Left ventricle myocardium inferior (tissue), 1 donor: ENCODE data around the gene DNAI2. TPM values are rescaled to one million over a fixed set of nuclear protein-coding genes. Genes with fewer than 3 reads are reported as not detected.

Source experiments
- DNase-seq: peaks from one replicate; pipeline ENCODE4 v3.0.0-alpha.2; 2020
- H3K27ac ChIP-seq: fragments of 200-600 bp; replicated peaks from 2 replicates; pipeline ENCODE4 v1.8.0; 2021
- H3K27me3 ChIP-seq: fragments of 200-600 bp; 2 replicates; pipeline ENCODE4 v1.8.0; 2021; ENCODE audit warnings: low read depth
- H3K36me3 ChIP-seq: fragments of 200-600 bp; 2 replicates; pipeline ENCODE4 v1.8.0; 2021
- H3K4me1 ChIP-seq: fragments of 200-600 bp; 2 replicates; pipeline ENCODE4 v1.8.0; 2021
- H3K4me3 ChIP-seq: fragments of 200-600 bp; 2 replicates; pipeline ENCODE4 v1.8.0; 2021; ENCODE audit warnings: mild to moderate bottlenecking, moderate library complexity
- H3K9me3 ChIP-seq: fragments of 200-600 bp; replicated peaks from 2 replicates; pipeline ENCODE4 v1.8.0; 2021
- intact Hi-C: fragments of 100-400 bp; cut with micrococcal nuclease; formaldehyde crosslinking; loops from one replicate; pipeline ENCODE4 v1.11.0; 2022
- total RNA-seq: library from RNA; stranded (reverse); fragmentation: NEBNext Ultra II Directional; extraction: Animal tissue kit (Norgen Biotek cat#: 25700); gene quantifications from one replicate; pipeline ENCODE4 v1.2.1, GENCODE V29; 2021
- TF ChIP-seq, protein P1 (sequence below): fragments of 200-600 bp; IDR thresholded peaks from 2 replicates; pipeline ENCODE4 v1.8.0; 2021; ENCODE audit warnings: antibody characterized with exemption, mild to moderate bottlenecking, borderline replicate concordance
- donor health status: DM: no; HTN: yes; CAD: no; lungs with severe emphysema.

Gene DNAI2
- total RNA-seq, 1 donor from 2014 or later: not detected

GRCh38 chr17:74318391-74318790 is 44.4 kb downstream of the DNAI2 start:
- Histone ChIP-seq H3K4me1 (no peaks in the 10 kb centered on the region), H3K36me3 (no peaks in the 10 kb centered on the region), H3K9me3 (no peaks in the 10 kb centered on the region), H3K27me3 (no peaks in the 10 kb centered on the region), H3K27ac (no peak overlapping the region), H3K4me3 (no peak overlapping the region)
- TF ChIP-seq, protein P1, sequence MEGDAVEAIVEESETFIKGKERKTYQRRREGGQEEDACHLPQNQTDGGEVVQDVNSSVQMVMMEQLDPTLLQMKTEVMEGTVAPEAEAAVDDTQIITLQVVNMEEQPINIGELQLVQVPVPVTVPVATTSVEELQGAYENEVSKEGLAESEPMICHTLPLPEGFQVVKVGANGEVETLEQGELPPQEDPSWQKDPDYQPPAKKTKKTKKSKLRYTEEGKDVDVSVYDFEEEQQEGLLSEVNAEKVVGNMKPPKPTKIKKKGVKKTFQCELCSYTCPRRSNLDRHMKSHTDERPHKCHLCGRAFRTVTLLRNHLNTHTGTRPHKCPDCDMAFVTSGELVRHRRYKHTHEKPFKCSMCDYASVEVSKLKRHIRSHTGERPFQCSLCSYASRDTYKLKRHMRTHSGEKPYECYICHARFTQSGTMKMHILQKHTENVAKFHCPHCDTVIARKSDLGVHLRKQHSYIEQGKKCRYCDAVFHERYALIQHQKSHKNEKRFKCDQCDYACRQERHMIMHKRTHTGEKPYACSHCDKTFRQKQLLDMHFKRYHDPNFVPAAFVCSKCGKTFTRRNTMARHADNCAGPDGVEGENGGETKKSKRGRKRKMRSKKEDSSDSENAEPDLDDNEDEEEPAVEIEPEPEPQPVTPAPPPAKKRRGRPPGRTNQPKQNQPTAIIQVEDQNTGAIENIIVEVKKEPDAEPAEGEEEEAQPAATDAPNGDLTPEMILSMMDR: no peak
- intact Hi-C loops: no loop called here
- DNase-seq: no peak

- DNase-seq: no peak
- Histone ChIP-seq H3K4me3 (no peak overlapping the region), H3K9me3 (no peaks in the 10 kb centered on the region), H3K36me3 (no peaks in the 10 kb centered on the region), H3K27ac (peak overlapping the region; percentile 61), H3K27me3 (peaks cover 1% of the 10 kb centered on the region), H3K4me1 (peaks cover 21% of the 10 kb centered on the region)
- intact Hi-C loops: no loop called here
- TF ChIP-seq, protein P1: no peak
Observed at GRCh38 chr17:74324521-74324920, 50.5 kb downstream of the DNAI2 start.

DNA sequence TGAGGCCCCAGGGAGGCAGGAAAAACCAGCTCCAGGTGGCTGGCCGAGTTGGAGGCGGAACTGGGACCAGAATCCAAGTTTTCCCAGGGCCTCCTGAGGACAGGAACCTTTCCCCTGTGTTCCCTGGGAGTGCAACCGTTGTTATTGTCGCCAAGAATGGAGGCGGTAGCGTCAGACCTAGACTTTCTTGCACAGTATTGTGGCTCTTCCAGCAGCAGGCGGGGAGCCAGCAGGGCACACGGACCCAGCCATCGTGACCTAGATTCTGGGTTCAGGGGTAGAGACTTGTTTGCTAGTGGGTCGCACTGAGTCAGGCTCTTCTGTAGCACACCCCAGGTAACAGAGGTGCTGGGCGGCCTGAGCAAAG is 51.3 kb downstream of the DNAI2 start:
- peaks cover 6% of the 10 kb centered on the region for H3K27me3 ChIP-seq

GRCh38 chr17:74325743-74326379 is 51.8 kb downstream of the DNAI2 start, which contains the start of gene KIF19:
KIF19 (plus strand) TSS chr17:74326226; CDS start chr17:74326350, 124 bp downstream.
- H3K27ac ChIP-seq: peak within 1 kb of the TSS; percentile 61
- intact Hi-C loops: no loop called here
- TF ChIP-seq, protein P1: no peak
- H3K4me3 ChIP-seq: peak within 1 kb of the TSS; percentile 68
- H3K27me3 ChIP-seq: peaks cover 10% of the 10 kb centered on the region
- no peaks in the 10 kb centered on the region for H3K9me3 ChIP-seq
- peak; percentile 56 for DNase-seq
- peaks cover 21% of the 10 kb centered on the region for H3K4me1 ChIP-seq
- H3K36me3 ChIP-seq: no peaks in the 10 kb centered on the region

More for the DNA sequence above, 51.3 kb downstream of the DNAI2 start:
- peaks cover 21% of the 10 kb centered on the region for H3K4me1 ChIP-seq
- no peak for DNase-seq
- TF ChIP-seq, protein P1: no peak
- no peaks in the 10 kb centered on the region for H3K36me3 ChIP-seq
- H3K9me3 ChIP-seq: no peaks in the 10 kb centered on the region
- intact Hi-C loops: no loop called here
- peak overlapping the region; percentile 61 for H3K27ac ChIP-seq
- H3K4me3 ChIP-seq: peak overlapping the region; percentile 68

DNA sequence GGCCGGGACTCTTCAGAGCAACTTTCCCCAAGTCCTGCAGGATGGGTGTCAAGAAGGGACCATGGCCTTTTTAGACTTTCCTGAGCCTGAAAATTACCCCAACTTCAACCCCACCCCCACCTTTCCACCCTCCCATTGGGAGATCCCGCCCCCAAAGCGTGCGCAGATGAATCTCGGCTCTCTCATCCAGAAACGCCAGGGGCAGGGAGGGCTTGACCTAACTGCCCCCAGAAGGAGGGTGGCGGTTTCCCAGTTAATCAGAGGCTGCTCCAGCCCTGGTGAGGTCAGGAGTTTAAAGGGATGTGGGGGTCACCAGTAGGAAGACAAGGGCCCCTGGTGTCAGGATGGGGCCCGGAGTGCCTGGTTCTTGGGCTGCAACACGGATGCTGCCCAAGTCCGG is 52.5 kb downstream of the DNAI2 start:
- Histone ChIP-seq H3K4me1 (peaks cover 21% of the 10 kb centered on the region), H3K4me3 (peak overlapping the region; percentile 68), H3K27me3 (peaks cover 10% of the 10 kb centered on the region), H3K36me3 (no peaks in the 10 kb centered on the region), H3K27ac (no peak overlapping the region), H3K9me3 (no peaks in the 10 kb centered on the region)
- no peak for DNase-seq
- TF ChIP-seq, protein P1: no peak
- intact Hi-C loops: no loop called here
